GM10847 (cell line): ENCODE data around the gene AFAP1L2.

ENCODE experiments used
- POLR2A ChIP-seq: IDR thresholded peaks from 2 replicates; pipeline ENCODE4 v1.6.1; 2011; ENCODE audit not compliant: insufficient read length; ENCODE audit errors: extremely low read depth

Gene AFAP1L2

DNA sequence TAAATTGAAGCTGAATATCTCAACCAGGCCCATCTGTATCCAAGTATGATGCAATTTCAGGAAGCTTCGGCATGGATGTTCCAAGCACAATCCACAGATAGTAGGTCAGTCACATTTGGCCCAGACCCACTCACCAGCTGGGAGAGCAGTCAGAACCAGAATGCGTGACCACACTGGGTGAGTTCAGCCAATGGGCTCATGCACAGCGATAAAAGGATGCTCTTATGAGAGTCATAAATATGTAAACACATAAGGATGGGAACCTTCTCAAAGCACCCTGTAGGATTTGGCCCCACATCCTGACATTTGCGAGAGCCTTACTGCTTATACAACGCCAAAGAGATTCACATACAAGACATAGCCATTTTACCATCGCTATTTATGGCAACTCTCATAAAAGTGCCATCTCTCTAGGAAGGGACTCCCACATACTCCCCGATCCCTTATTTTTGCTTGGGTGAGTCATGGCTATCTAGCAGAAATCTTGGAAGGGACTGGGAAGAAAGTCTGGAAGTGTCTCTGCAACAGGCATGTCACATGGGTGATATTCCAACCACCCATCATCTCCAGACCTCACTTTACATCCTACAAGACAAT lies 3.0 kb downstream of the AFAP1L2 start:
- TF ChIP-seq POLR2A, result no peak

DNA sequence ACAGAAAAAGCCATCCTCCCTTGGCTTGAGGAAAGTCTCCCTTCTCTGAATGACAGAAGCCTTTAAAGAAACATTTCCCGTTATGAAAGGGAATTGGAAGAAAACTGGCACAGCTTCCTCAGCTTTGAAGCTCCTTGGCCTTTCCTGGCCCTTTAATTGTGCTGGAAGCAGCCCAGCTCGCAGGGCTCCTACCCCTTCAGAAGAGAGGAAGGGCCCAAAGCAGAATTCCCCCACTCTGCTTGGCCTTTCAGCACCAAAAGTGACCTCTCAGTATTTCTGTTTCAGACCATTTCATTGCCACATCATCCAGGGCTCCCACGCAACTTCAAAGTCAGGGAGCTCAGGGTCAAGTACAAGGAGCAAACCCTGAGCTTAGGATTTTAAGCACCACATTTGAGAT lies 4.2 kb downstream of the AFAP1L2 start:
- TF ChIP-seq POLR2A, result no peak

DNA sequence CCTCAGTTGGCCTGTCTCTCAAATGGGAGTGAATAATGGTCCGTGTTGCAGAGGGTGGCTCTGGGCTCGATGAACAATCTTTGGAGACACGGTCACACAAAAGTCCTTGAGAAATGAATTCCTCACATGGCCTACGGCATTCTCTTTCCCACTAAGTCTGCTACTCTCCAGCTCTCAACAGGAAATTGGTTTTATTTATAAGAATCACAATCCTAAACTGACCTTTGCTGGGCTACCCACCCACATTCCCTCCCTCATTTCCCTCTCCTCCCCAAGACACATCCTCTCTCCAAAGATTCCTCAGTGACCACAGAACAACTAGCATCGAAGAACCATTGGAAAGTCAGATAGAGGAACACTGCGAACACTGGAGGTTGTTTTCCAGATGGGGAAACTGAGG lies 4.7 kb downstream of the AFAP1L2 start:
- no peak for TF ChIP-seq POLR2A

DNA sequence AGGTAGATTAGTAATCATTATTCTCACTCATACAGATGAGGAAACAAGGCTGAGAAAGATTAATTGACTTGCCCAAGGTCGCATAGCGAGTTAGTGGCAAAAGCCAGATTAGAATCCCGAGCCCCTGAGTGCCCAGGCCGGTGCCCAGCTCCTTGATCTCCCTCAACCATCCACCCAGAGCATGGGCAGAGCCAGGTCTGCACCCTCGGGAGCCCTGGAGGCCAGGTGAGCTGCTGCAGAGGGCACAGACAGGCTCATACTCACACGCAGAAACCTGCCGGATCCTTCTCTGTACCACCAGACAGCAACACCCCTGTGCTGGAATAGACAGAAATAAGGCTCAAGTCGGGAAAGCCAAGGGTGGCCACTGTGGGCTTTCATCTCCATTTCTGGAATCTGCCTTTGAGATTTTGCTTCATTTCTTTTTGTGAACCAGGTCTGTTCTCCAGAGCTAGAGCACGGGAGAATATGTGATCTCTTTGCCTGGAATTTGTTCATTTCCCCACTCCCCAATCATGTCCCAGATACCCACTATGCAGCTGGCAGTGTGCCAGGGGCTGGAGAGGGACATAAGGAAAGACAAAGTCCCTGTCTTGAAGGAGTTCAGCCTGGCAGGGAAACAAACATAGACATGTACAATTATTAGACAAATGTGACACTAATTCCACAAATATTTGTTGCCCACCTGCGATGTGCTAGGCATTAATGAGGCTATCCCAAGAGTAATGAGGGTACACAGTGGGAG lies 5.5 kb downstream of the AFAP1L2 start:
- no peak for TF ChIP-seq POLR2A

DNA sequence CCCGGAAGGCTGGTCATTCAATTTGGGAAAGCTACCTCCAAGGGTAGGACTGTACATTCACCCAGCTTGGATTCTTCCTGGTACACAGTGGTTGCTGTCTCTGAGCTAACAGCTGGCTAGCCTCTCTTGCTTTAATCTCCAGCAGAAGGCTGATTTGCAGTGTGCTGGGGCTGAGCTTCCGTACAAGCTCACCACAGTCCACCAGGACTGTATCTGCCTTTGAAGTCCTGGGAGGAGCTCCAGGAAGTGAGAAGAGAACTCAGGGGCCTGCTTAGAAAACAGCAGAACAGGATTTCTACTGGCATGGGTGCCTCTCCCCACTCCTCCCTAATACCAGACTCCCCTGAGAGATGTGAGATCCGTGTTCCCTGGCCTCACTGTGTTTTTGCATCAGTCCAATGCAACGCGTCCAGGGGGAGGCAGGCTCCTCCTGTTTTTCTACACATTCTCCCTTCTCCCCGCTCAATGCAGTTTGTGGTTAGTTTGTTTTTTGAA lies 6.6 kb downstream of the AFAP1L2 start:
- TF ChIP-seq POLR2A, result no peak

DNA sequence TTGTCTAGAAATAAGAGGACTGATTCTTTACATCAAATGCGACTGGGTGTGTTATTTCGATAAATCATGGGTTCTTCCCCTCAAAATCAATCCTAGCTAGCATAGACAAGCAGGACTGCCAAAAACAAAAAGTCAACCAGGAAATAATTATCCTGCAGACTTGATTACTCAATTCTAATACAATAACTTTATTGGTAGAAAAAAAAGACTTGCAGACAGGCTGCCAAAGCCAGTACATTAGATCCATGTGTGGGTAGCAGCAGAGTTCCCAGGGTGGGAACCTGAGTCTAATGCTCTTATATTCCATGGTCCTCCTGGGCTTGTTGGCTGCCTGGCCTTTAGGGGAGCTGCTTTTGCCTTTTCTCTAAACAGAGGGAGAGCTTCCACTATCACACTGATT lies 7.8 kb downstream of the AFAP1L2 start:
- no peak for TF ChIP-seq POLR2A

DNA sequence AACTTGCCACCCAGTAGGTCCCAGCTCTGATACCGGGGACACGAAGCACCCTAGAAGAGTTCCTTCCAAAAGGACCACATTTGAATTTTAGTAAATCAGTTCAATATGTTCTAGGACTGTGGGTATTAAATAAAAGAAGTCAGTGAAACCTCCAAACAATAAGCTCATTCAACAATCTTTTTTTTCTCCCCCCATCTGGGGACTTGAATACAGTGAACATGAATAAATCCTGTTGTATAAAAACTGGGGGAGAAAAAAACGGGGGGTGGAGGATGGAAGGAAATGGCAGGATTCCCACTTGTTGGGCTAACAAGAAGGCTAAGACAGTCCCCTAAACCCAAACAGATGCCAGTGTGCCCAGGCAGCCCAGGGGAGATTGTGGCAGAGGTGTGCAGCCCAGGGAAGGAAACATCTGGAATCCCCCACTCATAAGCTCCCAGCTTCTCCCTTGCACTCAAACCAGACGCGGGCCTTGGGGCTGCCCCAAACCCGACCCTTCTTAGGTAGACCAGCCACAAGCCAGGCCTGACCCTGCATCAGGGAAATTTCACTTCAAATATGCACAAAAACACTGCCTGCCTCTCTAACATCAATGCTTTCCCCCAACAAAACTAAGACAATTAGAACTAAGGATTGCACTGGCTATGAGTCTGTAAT lies 8.8 kb downstream of the AFAP1L2 start:
- TF ChIP-seq POLR2A, result no peak

DNA sequence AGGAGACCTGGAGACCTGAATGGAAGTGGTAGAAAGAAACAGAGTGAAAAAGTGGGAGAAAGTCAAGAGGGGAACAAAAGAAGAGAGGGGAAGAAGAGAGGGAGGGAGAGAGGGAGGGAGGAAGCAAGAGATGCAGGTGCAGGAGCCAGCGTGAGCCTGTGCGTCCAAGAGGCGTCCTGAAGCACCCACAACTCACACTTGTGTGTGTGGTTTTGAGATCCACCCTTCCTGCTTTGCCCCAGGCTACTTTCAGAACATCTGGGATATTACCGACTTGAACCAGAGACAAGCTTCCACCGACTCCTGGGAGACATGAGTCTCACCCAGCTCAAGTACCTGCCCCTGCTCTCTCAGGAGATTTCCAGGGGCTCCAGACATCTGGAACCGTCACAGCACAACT lies 9.8 kb downstream of the AFAP1L2 start:
- no peak for TF ChIP-seq POLR2A

DNA sequence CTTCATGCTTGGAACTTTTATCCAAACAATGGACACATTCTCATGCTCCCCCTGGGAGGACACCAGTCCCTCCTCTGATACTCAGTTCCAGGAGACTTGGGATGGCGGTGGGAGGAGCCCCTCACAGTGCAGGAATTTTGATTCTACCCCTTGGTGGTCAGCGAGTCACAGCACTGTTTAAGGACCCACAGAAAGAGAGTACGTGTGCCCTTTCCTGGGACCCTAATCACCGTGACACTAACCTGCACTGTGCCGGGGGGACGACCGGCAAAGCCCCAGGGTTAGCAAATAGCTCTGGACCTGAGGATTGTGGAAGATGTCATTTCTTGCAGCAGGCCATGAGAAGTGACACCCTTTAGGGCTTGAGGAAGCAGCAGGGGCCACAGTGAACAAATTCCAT lies 10.4 kb downstream of the AFAP1L2 start:
- no peak for TF ChIP-seq POLR2A

DNA sequence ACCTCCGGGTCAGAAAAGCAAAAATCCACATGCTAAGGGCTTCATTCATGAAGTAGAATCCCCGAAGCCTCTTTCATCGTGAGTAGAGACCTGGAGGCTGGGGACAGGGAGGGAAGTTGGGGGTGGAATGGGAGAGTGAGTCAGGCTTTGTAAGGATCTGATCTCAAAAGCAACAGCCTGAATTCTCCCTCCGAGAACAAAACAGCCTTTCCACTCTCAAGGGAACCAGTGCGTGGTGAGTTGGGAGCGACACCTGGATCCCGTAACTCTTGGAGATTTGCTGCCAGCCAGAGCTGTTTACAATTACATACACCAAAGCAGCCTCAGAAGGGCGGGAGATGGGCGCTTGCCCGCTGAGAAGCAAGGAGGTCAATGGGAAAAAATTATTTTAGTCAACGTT lies 10.8 kb downstream of the AFAP1L2 start:
- TF ChIP-seq POLR2A, result no peak

DNA sequence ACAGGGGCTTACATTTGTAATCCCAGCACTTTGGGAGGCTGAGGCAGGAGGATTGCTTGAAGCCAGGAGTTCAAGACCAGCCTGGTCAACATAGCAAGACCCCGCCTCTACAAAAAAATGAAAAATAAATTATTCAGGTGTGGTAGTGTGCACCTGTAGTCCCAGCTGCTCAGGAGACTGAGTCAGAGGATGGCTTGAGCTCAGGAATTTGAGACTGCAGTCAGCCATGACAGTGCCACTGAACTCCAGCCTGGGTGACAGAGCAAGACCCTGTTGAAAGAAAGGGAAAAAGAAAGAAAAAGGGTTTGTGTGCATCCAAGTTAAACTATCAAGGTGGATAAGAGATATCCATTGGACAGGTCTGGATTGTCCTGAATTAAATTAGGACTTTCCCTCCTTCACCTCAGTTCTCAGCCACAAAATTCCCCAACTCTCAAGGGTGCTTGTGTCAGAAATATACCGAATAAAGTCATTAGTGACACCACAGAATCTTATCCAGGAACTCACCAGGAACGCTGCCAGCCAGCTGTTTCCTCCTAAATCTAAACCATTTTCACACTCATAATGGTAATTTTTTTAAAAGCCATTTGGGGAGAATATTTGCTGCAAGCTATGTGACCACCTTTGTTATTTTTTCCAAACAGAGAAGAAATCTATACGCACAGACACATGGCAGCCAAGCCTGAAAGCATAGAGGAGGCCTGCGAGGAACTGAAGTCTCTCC lies 12.0 kb downstream of the AFAP1L2 start:
- TF ChIP-seq POLR2A, result no peak

DNA sequence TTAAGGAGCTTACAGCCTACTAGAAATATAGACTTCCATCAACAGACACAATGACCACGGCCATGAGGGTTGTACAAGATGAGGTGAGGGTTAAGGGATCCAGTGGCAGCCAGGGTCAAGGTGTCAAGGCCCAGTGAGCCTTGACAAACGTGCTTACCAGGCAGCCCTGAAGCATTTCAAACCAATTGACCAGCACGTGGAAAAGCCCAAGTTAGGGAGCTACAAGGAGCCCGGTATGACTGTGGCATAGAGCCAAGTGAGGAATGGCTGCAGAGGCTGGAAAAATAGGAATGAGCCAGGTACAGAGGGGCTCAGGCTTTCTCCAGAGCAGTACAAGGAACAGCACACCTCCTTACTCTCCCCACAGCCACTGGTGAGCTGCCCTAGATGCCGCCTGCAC lies 12.7 kb downstream of the AFAP1L2 start:
- no peak for TF ChIP-seq POLR2A

DNA sequence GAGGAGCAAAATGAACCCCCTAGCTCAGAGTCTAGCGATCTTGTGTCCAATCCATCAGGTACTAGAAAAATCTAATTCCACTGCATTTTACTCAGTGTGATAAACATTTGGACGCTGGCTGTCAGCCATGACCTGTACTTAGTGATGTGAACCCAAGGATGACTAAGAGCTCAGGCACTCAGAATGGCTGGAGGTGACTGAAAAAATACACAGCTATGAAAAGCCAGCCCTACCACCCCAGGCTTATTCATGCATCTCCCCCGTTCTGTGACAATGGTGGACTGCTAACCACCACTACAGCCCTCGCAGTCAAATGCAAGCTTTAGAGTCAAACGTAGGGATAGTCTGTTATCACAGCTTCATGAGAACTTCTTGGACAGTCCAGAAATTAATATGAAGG lies 14.9 kb downstream of the AFAP1L2 start:
- TF ChIP-seq POLR2A, result no peak

DNA sequence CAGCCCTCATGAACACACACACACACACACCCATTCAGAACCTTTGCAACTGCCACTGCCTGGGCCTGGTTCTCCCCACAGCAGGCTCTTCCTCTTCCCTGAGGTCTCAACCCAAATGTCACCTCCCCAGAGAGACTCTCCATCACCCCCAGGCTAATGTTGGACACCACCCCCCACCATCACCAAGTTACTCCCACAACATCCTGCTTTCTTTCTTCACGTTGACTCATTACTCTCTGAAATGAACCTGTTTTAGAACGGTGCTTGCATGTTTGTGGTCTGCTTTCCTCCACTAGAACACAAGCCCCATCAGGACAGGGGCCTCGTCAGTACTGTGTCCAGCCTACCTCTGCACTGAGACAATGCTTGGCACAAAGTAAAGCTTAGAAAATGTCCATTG lies 16.0 kb downstream of the AFAP1L2 start:
- TF ChIP-seq POLR2A, result no peak

DNA sequence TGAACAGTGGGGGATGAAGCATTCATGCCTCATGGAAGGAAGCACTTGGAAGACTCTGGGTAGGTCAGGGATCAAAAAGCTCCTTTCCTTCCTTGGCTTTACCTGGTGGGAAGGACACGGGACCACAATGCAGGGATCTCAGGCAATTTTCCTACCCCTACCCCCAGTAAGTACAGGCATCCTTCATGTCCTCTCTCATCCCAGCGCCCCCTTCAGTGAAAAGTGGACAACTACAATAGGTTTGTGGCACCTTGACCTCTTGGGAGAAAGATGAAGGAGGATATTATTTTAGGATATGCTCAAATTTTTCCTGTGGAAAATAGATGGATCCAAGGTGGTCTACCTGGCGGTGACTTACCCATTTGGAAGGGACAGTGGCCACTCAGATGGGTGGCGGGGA lies 16.5 kb downstream of the AFAP1L2 start:
- no peak for TF ChIP-seq POLR2A

DNA sequence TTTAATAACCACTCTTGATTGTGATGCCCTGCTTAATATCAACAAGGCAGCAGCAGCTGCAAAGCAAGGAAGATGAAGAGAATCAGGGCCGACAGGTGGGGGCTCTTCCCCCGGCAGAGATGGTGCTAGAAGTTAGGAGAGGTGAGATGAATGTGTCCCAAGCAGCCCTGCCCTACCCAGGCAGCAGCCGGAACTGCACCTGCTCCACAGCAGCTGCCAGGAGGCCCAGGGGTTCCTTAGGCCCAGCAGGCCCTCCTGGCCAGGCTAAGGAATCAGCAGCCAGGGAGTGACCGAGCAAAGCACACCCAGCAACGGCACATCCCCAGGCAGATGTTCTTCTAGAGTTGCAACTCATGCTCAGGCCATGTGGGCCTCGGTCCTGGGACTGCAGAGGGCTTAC lies 17.9 kb downstream of the AFAP1L2 start:
- TF ChIP-seq POLR2A, result no peak
